H7 (cell line): ENCODE measurements around the gene PLEKHG4B. TPM values are rescaled to one million over a fixed set of nuclear protein-coding genes. Genes with fewer than 3 reads are reported as not detected.

ENCODE experiments used
- DNase-seq: peaks from one replicate; pipeline ENCODE4 v3.0.0; 2012
- H3K27me3 ChIP-seq: 2 replicates; pipeline ENCODE4 v1.6.0; 2011; ENCODE audit warnings: mild to moderate bottlenecking, low read length; ENCODE audit not compliant: control insufficient read depth, insufficient read depth
- H3K36me3 ChIP-seq: replicated peaks from 2 replicates; pipeline ENCODE4 v1.5.1; 2011; ENCODE audit warnings: low read length; ENCODE audit not compliant: control insufficient read depth, insufficient read depth
- H3K4me3 ChIP-seq: 2 replicates; pipeline ENCODE4 v1.5.1; 2011; ENCODE audit warnings: low read depth, mild to moderate bottlenecking, control low read depth, low read length, moderate library complexity; ENCODE audit not compliant: insufficient read depth
- total RNA-seq: library from RNA; depleted of rRNA; stranded (reverse); fragments of >200 nt; shearing (Covaris generic); gene quantifications from 2 replicates; pipeline ENCODE4 v1.2.3, GENCODE V29; 2014

Gene PLEKHG4B
- total RNA-seq, 1 experiment from 2014 or later, result 34.1 TPM

DNA sequence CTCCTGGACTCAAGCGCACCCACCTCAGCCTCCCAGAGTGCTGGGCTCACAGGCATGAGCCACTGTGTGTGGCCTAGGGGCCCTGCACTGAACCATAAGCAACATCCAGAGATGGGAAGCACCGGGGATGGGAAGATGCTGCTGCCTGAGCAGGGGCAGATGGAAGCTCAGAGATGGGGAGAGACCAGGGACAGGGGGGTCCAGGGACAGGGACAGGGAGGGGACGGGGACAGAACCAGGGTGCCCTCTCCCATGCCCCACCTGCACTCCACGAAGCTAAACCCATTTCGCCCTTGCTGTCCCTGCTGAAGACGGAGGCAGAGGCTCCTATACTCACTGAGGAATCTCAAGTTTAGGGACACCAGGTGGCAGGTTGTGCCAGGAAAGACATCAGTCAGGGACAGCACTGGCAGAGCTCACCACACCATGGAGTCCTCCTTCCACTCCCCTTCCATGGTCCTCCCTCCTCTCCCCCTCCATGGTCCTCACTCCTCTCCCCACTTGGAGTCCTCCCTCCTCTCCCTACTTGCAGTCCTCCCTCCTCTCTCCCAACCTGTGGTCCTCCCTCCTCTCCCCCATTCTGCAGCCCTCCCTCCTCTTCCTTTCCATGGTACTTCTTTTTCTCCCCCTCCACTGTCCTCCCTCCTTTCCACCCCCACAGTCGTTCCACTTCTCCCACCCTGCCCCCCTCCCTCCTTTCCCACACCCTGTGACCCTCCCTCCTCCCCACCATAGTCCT is 53.8 kb downstream of the PLEKHG4B start:
- no peak for DNase-seq
- Histone ChIP-seq H3K4me3 (no peak overlapping the region), H3K36me3 (peaks cover 36% of the 10 kb centered on the region), H3K27me3 (no peaks in the 10 kb centered on the region)

DNA sequence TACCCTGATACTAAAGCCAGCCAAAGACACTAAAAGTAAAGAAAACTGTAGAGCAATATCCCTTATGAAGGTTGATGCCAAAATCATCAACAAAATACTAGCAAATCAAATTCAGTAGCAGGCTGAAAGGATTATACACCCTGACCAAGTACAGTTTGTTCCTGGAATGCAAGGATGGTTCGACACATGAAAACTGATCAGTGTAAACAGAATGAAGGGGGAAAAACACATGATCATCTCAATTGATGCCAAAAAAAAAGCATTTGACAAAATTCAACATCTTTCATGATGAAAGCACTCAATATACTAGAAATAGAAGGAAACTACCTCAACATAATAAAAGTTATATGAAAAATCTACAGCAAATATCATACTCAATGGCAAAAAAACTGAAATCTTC is 55.8 kb downstream of the PLEKHG4B start:
- Histone ChIP-seq H3K36me3 (peaks cover 31% of the 10 kb centered on the region), H3K4me3 (no peak overlapping the region), H3K27me3 (no peaks in the 10 kb centered on the region)
- no peak for DNase-seq

GRCh38 chr5:149745-150485 is 57.9 kb downstream of the PLEKHG4B start:
- no peak for DNase-seq
- Histone ChIP-seq H3K27me3 (no peaks in the 10 kb centered on the region), H3K36me3 (peaks cover 27% of the 10 kb centered on the region), H3K4me3 (no peak overlapping the region)

DNA sequence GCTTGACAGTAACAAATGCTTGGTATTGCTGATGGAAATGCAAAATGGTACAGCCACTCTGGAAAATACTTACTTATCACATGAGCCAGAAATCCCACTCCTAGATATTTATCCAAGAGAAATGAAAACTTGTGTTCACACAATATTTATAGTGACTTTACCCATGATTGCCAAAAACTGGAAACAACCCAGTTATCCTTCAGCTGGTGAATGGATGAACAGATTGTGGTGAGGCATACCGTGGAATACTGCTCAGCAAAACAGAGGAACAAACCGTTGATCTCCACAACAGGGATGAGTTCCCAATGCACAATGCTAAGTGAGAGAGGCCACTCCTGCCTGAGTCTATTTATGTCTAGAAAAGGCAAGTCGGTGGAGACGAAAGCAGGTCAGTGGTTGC is 58.8 kb downstream of the PLEKHG4B start:
- H3K27me3 ChIP-seq, result no peaks in the 10 kb centered on the region
- peaks cover 29% of the 10 kb centered on the region for H3K36me3 ChIP-seq
- DNase-seq, result peak; percentile 5
- H3K4me3 ChIP-seq, result no peak overlapping the region

- no peak for DNase-seq
- Histone ChIP-seq H3K36me3 (peaks cover 34% of the 10 kb centered on the region), H3K4me3 (no peak overlapping the region), H3K27me3 (no peaks in the 10 kb centered on the region)
Measured at GRCh38 chr5:152077-152476, 60.1 kb downstream of the PLEKHG4B start.

DNA sequence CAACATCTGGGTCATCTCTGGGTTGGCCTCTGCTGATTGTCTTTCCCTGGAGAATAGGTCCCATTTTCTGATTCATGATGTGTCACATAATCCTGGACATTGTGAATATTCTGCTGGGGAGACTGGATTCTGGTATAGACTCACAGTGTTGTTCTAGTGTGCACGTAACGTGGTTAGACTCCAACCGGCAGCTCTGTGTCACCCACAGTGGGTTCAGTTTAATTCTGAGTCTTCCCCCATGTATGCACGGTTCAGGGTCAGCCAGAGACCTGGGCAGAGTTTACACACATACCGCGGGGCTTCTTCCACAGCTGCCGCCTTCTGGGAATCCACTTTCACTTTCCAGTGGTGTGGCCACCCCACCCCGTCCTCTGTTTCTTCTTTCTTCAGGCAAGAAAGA is 61.3 kb downstream of the PLEKHG4B start:
- no peak overlapping the region for H3K4me3 ChIP-seq
- peaks cover 34% of the 10 kb centered on the region for H3K36me3 ChIP-seq
- DNase-seq, result peak; percentile 19
- H3K27me3 ChIP-seq, result no peaks in the 10 kb centered on the region

GRCh38 chr5:154236-154635 is 62.3 kb downstream of the PLEKHG4B start:
- peaks cover 34% of the 10 kb centered on the region for H3K36me3 ChIP-seq
- peak; percentile 67 for DNase-seq
- no peaks in the 10 kb centered on the region for H3K27me3 ChIP-seq
- no peak overlapping the region for H3K4me3 ChIP-seq

GRCh38 chr5:154826-155225 is 62.9 kb downstream of the PLEKHG4B start:
- H3K4me3 ChIP-seq, result no peak overlapping the region
- H3K27me3 ChIP-seq, result no peaks in the 10 kb centered on the region
- H3K36me3 ChIP-seq, result peaks cover 35% of the 10 kb centered on the region
- peak; percentile 30 for DNase-seq

GRCh38 chr5:155651-156410 is 63.9 kb downstream of the PLEKHG4B start:
- peak; percentile 33 for DNase-seq
- Histone ChIP-seq H3K36me3 (peaks cover 38% of the 10 kb centered on the region), H3K4me3 (no peak overlapping the region), H3K27me3 (no peaks in the 10 kb centered on the region)

- peaks cover 37% of the 10 kb centered on the region for H3K36me3 ChIP-seq
- peak; percentile 42 for DNase-seq
- H3K4me3 ChIP-seq, result no peak overlapping the region
- no peaks in the 10 kb centered on the region for H3K27me3 ChIP-seq
Measured at GRCh38 chr5:156411-157072, 64.6 kb downstream of the PLEKHG4B start.

DNA sequence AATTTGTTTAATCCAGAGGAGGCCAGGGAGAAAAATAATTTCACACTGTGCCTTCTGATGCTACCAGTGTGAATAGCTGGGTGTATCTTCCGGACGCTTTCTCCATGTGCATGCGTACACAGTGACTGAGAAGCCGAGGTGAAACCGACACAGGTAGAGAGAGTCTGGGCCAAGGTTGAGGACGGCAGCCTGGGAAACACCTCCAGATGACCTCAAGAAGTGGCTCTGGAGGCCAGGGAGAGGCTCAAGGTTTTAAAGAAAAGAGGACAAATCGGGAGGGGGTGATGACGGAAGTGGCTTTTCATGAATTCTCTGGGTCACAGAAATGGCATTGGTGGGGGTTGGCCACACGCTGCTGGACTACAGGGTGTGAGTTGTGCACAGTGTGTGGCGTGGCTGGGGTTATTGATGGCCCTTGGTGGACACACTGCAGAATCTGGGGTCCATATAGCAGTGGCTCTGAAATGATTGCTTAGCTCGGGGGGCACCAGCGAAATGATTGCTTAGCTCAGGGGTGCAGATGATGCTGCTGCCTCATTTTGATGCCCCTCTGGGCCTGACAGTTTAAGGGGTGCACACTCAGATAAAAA is 65.3 kb downstream of the PLEKHG4B start:
- H3K27me3 ChIP-seq, result no peaks in the 10 kb centered on the region
- peak; percentile 18 for DNase-seq
- H3K4me3 ChIP-seq, result no peak overlapping the region
- H3K36me3 ChIP-seq, result peaks cover 37% of the 10 kb centered on the region

DNA sequence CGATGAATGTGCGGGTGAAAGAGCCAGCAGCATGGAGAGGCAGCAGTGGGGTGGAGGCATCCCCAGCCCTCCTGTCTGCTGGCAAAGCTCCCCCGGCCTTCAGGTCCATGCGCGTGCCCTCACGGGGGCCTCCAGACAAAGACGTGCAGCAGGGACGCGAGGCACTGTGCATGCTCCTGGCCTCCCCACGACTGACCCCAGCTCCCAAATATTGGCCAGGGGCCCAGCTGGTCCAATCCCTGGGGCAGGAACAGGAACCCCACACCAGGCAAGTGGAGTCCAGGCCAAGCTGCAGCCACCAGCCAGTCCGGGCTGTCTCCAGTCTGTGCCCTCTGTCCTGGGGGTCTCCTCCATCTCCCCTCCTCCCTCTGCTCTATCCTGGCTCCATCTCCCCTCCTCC is 65.8 kb downstream of the PLEKHG4B start:
- Histone ChIP-seq H3K4me3 (no peak overlapping the region), H3K27me3 (no peaks in the 10 kb centered on the region), H3K36me3 (peaks cover 37% of the 10 kb centered on the region)
- peak; percentile 41 for DNase-seq

- H3K4me3 ChIP-seq, result no peak overlapping the region
- no peaks in the 10 kb centered on the region for H3K27me3 ChIP-seq
- peaks cover 30% of the 10 kb centered on the region for H3K36me3 ChIP-seq
- DNase-seq, result peak; percentile 55
Measured at GRCh38 chr5:158807-159447, 67.0 kb downstream of the PLEKHG4B start.
